HG02642 (cell line): Measurements from ENCODE around the gene GAS2.
"Not testable (repeated sequence)": the region's sequence is repeated elsewhere in the genome, so short reads cannot be mapped to it uniquely, and the experiment has no call there.

Experiments used
- ATAC-seq: cut with Tn5 transposase; IDR thresholded peaks from one replicate; pipeline ENCODE4 v1.9.1; 2021; ENCODE audit warnings: mild to moderate bottlenecking; ENCODE audit not compliant: unreplicated experiment, poor library complexity

Gene GAS2

DNA sequence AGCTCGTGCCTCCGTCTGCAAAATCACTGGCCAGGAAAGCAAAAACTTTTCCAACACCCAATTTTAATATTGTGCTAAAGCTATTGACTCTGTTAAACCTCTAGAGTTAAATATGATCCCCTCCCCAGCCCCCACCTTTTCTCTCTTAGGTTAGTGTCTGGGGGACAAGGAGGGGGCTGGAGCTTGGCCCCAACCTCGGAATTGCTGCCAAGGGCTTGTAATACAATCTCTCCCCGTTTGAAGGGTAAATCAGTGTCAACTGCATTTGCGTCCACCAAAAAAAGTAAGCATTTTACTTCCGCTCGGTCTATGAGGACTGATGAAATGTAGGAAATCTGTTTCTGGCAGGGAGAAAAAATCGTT is at the start of gene GAS2:
GAS2 (plus strand) TSS at position 287 of the 363 bp plus-strand sequence. CDS start 8,259 bp downstream, outside the sequence.
- peak; percentile 16 for ATAC-seq

DNA sequence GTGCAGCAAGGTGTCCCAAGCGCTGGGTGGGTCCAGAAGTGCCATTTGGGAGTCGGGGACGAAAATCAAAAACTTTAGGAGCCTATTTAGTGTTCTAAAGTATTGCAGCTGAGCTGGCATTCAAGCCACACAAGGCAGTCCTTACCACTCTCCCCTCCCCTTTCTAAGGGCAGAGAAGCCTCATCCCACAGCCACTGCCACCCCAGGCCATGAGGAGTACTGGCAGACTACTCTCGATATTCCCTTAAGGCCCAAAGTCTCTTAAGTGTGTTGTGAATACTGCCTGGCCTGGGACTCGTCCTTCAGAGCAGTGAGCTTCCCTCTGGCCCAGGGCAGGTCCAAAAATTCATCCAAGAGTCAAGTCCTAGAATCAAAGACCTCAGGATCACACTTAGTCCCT is 48.5 kb upstream of the GAS2 start:
- no peak for ATAC-seq

DNA sequence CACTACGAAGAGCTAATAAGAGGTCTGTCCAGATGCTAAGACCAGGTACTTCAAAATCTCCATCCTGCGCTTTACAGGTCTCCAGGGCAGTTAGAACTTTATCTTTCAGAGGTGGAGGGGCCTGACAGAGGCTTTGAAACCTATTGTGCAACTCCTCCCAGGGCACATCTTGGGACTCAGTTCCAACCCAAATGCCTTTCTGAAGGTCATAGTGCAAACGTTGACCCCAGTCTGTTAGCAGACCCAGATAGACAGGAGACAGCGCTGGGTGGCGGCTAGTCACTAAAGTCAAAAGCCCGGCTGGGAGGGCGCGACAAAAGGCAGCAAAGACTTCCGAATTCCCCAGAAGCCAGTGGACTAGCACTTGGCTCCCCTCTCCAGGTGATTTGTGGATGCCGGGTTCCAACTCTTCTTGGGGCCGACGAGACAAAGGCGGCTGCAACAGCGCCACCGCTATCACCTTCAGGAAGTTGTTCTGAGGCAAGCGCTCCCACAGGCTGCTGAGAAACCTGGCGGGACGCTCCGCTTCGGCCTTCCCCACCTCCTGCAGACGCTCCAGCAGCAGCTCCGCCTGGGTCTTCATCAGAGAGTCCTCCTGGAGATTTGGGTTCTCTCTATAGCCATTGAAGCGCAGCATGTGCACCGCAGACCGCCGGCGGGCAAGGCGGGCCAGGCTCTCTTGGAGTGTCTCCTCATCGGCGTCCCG is 41.5 kb upstream of the GAS2 start:
- peak; percentile 61 for ATAC-seq

DNA sequence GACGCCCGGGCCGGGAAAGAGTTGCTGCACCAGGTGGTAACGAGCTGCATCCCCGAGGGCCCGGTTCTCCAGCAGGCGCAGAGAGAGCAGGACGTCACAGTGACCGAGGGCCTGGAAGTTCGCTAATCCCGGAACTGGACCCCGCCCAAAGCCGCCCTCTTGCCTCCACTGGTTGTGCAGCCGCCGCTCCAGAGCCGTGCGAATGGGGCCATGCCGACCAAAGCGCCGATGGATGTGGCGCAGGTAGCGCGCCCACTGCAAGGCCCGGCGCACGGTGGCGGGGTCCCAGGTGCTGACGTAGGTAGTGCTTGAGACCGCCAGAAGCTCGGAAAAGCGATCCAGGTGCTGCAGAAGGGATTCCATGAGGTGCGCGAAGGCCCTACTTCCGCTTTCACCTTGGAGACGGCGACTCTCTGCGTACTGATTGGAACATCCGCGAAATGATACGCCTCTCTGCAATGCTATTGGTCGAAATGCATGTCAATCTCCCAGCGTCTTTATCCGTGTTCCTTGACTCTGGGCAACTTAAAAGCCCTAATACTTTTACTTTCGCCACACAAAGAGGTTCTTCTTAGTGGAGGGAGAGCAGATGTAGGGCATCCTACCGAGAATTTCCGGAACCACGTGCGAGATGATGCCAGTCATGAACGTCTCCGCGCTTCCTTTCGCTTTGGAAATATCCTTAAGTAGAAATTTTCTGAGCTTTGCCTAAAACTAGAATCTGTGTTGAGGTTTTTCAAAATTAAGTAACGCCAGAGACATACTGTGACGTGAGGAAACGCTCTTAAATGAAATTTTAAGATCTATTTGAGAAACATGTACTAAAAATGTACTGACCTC is 40.7 kb upstream of the GAS2 start, which contains the start of gene FANCF:
FANCF (minus strand) TSS at position 376 of the 840 bp plus-strand sequence; CDS start at position 363, 13 bp downstream.
- ATAC-seq: peak; percentile 97

DNA sequence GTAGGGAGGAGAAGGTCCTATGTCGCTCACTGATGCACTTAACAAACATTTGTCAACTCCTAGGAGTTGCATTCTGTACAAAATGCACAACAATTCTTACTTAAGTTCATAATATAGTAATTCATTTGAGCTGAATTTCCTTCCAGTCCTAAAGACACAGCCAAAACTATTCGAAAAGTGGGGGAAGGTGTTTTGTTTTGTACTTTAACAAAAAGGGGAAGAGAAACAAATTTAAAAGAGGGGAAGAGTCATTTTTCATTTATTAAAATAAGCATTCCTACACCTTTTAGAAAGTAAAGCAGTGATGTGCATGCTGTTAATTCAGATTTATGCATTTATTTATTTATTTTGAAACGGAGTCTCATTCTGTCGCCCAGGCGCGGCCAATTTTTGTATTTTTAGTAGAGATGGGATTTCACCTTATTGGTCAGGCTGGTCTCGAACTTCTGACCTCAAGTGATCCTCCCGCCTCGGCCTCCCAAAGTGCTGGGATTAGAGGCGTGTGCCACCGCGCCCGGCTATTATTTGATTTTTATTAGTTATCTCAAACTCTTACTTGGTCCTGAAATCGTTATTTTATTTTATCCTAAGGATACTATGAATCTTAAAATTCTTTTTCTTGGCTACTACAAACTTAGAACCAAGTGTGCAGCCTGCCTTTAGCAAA is 39.7 kb upstream of the GAS2 start:
- no peak for ATAC-seq

DNA sequence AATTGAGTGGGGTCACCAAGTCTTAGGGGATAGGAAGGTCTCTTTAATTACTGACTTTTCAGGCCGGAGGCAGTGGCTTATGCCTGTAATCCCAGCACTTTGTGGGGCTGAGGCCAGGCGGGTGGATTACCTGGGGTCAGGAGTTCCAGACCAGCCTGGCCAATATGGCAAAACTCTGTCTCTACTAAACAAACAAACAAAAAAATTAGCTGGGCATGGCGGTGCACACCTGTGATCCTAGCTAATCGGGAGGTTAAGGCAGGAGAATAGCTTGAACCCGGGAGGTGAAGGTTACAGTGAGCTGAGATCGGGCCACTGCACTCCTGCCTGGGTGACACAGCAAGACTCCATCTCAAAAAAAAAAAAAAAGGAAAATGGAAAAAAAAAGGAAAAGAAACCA is 39.0 kb upstream of the GAS2 start:
- ATAC-seq: no peak

DNA sequence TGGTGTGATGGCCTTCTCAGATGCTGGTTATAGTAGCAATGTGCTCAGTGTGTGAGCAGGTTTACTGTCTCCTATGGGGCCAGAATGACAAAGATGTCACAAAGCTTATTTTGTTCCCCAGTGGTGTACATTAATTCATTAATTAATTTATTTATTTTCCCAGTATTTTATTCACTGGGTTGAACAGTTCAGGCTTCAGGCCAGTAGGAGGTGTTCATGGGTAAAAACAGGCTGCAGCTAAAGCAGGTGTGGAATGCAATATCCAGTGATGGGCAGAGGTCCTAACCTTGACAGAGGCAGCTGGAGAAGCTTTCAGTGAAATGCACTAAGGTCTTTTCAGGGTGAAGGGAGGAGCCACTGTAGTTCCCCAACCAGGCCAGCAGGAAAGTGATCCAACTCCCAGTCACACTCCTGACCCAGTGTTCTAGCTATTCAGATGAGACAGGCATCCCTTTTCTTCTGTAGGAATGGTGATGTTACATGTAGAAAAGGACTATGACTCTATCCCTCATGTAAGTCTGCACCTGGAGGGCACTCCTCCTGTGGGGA is 33.0 kb upstream of the GAS2 start:
- no peak for ATAC-seq

DNA sequence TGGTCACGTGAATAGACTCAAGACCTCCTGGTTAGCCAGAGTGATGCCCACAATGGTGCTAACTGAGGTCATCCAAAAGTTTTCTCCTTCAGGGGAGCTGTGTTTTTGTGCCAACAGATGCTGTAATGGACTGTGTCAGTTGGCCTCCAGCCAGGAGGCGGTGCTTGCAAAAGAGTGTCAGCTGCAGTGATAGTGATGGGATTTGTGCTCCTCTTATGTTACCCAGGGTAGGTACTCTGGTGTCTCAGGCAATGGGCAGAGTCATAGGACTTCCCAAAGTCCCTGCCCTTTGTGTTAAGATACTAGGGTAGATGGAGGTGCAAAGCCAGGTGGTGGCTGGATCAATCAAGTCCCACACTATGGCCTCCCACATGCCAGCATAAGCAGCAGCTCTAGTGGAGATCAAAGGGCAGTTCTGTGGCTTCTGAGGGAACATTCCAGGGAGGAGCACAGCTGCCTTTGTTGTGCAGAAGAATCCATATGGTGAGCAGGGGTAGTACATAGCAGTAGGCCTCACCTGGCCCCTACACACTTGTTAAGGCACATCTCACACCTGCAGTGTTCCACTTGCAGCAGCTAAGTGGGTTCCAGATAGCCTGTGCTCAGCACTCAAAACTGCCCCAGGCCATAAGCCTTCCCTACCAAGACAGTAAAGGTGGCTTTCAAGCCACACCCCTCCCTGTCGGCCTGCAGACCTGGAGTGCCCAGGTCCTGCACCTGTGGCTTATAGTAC is 31.3 kb upstream of the GAS2 start:
- ATAC-seq: no peak

DNA sequence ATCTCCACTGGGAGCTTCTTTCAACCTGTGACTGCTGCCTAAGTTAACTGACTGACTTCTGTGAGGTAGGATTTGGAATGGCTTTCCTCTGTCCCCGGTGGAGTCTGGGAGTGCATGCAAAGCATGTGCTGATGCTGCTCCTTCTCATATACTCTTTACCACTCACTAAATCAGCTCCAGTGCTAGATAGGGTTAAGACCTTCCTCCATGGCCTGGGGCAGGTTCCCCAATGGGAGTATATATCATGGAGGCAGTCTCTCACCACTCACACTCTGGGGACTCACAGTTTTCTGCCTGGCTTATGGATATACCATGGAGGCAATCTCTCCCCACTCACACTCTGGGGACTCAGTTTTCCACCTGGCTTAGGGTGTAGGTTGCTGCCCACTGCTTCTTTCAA is 30.7 kb upstream of the GAS2 start:
- no peak for ATAC-seq

DNA sequence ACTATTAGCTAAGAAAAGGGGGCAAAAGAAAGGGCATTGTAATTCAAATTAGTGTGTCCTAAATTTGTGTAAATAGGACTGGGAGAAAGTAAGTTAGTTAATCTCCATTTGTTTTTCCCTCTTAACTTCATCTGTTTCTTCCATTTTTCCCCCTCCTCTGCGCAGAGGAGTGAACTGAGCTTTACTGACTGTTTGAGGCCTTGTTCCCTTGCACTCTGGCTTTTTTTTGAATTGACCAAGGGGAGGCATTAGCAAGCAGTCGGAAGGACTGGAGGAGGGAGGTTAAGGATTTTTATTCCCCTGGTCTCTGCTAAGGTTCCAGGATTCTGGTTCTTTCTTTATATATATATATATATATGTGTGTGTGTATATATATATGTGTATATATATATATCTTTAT is 25.5 kb upstream of the GAS2 start:
- ATAC-seq: no peak

DNA sequence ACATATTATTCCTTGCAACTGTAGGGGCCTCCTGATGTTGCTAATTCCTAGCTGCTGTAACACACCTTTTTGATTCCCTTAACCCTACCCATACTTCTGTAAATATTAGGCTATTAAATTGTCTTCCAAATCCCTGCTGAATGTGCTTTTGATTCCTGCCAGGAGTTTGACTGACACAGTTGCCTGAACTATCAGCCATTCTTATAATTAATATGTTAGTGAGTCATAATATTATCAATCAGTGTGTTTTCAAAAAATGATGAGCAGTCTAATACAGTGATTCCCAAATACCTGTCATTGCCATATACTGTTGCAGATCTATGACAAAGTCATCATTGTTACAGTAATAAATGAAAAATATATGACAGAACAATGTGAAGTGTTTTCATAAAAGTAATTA is 24.9 kb upstream of the GAS2 start:
- ATAC-seq: no peak

DNA sequence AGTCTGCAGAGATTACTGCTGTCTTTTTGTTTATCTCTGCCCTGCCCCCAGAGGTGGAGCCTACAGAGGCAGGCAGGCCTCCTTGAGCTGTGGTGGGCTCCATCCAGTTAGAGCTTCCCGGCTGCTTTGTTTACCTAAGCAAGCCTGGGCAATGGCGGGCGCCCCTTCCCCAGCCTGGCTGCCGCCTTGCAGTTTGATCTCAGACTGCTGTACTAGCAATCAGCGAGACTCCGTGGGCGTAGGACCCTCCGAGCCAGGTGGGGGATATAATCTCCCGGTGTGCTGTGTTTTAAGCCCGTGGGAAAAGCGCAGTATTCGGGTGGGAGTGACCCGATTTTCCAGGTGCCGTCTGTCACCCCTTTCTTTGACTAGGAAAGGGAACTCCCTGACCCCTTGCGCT is 14.1 kb upstream of the GAS2 start:
- not testable (repeated sequence) for ATAC-seq

DNA sequence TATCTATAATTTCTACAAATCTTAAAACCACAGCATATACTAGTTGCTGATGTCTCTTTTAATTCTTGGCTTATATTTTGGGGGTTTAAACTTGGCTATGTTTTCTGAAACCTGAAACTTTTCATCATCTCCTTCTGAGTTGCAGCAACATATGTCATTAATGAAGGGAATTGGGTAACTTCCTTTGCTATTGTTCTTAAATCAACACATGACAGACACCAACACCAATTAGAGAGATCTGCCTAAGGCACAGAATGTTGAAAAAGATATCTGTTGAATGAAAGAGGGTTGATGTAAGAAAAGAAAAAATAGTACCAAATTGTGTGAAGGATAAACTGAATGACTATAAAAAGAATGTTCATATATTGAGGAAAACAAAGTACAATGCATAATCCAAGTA is 10.3 kb upstream of the GAS2 start:
- ATAC-seq: no peak

DNA sequence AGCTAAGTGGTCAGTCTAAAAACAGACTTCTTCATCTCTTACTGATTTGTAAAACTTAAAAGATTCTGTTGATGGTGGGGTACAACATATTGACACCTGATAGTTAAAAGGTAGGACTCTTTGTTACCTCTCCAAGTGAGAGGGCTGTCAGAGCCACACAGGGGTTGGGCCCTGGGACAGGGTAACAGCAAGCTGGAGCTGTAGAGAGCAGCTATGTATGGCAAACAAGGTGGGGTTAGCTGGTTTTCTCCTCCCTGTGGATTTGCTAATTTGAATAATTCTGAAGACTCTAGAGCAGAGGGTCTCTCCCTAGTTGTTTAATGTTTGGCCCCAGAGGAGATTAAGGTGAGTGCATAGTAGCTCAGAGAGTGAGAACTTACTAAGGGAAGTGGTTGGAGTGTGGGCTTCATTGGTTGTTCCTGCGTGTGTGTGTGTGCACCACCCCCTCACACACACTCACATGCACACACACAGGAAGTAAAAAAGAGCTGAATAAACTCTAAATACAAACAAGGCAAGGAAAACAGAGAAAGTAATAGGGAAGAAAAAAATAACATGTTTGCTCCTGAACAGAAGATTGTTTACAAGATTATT is 9.2 kb upstream of the GAS2 start:
- ATAC-seq: peak; percentile 96

DNA sequence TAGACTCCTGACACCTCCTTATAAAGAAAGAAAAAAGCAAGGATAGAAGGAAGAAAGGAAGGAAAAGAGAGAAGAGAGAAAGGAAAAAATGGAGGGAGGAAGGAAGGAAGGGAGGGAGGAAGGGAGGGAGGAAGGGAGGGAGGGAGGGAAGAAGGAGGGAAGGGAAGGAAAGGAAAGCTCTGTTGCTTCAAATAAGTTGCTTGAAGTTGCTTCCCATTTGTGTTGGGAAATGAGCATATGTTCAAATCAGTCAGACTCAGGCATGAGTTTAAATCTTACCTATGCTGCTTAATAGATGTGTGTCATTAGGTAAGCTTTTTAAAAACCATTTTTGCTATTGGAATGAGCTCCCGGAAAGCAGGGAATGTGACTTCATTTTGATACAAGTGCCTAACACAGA is 6.6 kb upstream of the GAS2 start:
- no peak for ATAC-seq

DNA sequence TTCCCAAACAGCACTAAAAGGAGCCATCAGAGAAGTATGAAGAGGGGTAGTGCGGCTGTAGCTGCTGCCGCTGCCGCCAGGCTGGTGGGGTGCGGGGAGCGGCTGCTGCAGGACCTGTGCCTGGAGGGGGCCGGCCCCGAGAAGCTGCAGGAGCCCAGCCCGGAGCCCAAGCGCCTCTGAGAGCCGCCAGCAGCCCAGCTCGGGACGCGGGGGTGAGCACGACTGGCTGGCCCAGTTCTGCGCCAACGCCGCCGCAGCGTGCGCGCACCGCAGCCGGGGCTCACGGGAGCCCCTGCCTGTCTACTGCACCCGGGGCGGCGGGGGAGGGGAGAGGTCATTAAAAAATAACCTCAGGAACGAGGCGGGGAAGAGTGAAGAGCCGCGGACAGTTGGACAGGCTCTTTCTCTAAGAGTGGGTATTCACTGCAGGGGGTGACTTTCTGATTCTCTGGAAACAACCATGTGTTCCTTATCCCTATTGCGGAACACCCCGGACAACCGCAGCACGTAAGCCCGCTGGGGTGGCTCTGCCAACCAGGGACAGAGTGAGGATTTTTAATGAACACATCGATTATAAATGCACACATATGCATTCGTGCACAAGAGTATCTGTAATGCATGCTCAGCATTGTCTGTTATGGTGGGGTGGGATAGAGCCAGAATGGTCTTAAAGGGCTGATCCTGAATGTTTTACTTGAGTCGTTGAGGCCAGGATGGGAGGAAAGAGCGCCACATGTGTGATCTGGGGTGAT is 453 bp downstream of the GAS2 start:
- peak; percentile 69 for ATAC-seq

DNA sequence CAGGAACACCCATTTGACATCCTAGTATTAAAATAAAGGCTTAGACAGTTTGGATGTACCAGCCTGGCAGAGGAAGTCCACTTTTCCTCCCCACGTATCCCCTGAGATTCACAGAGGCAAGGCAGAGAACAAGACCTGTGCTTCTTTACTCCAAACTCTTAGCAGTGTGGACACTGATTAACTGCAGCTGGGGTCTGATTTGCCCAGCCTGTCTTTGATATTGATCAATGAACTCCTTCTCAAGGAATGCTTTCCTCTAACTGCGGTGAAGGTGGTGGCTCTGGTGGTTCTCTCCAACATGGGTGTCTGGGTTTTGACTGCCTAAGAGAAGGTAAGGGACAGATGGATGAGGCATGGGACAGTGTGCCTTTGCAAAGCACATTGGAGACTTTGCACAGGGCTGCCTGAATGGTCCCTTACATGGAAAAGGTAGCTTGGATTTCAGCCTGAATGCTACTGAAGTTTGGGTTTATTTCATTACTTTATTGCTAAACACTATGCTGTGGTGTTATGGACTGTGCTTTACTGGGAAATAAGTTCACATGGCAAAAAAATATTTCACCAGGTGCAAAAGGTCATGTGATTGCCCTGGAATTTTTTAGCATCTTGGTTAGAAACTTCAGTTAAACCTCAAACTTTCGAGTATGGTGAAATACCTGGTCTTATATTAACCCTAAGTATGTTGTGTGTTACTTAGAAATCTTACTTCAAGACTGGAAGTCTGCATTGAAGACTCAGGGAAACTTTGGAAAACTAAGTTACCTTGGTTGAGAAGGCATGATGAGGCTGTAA is 1.8 kb downstream of the GAS2 start:
- ATAC-seq: no peak

DNA sequence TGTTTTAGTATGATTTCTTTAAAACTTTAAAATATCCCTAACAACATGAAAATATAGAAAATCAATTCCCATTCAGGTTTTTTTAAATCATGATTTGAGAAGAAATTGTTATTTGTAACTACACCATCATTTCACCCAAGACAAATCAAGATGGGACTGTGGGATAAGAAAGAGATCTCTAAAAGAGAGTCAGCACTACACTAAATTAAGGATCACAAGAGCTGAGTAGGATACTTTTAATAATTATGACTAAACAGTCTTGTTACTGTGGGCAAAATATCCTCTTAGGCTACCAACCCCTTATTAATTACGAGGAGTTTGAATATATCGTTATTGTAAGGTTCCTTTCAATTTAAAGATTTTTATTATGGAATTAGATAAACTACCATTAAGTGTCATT is 3.0 kb downstream of the GAS2 start:
- ATAC-seq: no peak
